GM12892 (cell line): Measurements from ENCODE around the gene MKNK2.

Experiments used
- POLR2A ChIP-seq: IDR thresholded peaks from 2 replicates; pipeline ENCODE4 v1.6.1; 2011; ENCODE audit warnings: low read depth, low read length, control low read depth
- POLR2AphosphoS5 ChIP-seq: IDR thresholded peaks from 2 replicates; pipeline ENCODE4 v1.6.1; 2011; ENCODE audit warnings: low read depth, low read length, control low read depth

GRCh38 chr19:2039959-2040646 lies 10.9 kb downstream of the MKNK2 start:
- TF ChIP-seq POLR2A (no peak), POLR2AphosphoS5 (no peak)
